ENCODE measurements around the gene MED26. TPM values are rescaled to one million over a fixed set of nuclear protein-coding genes. Genes with fewer than 3 reads are reported as not detected.

The MED26 gene
- total RNA-seq, 1 donor from 2014 or later = 11.2 TPM

- Mint-ChIP-seq H3K9me3 (ENCODE audit: low read depth) (no peaks in the 10 kb centered on the region), H3K27me3 (no peaks in the 10 kb centered on the region), H3K36me3 (ENCODE audit: insufficient read depth) (peaks cover 2% of the 10 kb centered on the region), H3K4me3 (ENCODE audit: low read depth) (no peak overlapping the region), H3K27ac (peak overlapping the region; percentile 90), H3K4me1 (ENCODE audit: low read depth) (peaks cover 13% of the 10 kb centered on the region)
- DNase-seq (ENCODE audit: low spot score, unreplicated experiment) = no peak
- TF ChIP-seq, protein P1, sequence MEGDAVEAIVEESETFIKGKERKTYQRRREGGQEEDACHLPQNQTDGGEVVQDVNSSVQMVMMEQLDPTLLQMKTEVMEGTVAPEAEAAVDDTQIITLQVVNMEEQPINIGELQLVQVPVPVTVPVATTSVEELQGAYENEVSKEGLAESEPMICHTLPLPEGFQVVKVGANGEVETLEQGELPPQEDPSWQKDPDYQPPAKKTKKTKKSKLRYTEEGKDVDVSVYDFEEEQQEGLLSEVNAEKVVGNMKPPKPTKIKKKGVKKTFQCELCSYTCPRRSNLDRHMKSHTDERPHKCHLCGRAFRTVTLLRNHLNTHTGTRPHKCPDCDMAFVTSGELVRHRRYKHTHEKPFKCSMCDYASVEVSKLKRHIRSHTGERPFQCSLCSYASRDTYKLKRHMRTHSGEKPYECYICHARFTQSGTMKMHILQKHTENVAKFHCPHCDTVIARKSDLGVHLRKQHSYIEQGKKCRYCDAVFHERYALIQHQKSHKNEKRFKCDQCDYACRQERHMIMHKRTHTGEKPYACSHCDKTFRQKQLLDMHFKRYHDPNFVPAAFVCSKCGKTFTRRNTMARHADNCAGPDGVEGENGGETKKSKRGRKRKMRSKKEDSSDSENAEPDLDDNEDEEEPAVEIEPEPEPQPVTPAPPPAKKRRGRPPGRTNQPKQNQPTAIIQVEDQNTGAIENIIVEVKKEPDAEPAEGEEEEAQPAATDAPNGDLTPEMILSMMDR (IDR thresholded peaks at IDR 0.05; ENCODE audit: unreplicated experiment) = no peak
Observed at GRCh38 chr19:16581145-16581970, 46.6 kb downstream of the MED26 start.

- no peak for DNase-seq (ENCODE audit: low spot score, unreplicated experiment)
- TF ChIP-seq, protein P1 (IDR thresholded peaks at IDR 0.05; ENCODE audit: unreplicated experiment) = no peak
- no peak overlapping the region for H3K4me3 Mint-ChIP-seq (ENCODE audit: low read depth)
- H3K9me3 Mint-ChIP-seq (ENCODE audit: low read depth) = no peaks in the 10 kb centered on the region
- H3K27ac Mint-ChIP-seq = no peak overlapping the region
- peaks cover 7% of the 10 kb centered on the region for H3K4me1 Mint-ChIP-seq (ENCODE audit: low read depth)
- no peaks in the 10 kb centered on the region for H3K27me3 Mint-ChIP-seq
- H3K36me3 Mint-ChIP-seq (ENCODE audit: insufficient read depth) = peaks cover 2% of the 10 kb centered on the region
Observed at GRCh38 chr19:16579381-16579780, 48.6 kb downstream of the MED26 start.

- H3K4me1 Mint-ChIP-seq (ENCODE audit: low read depth) = peaks cover 10% of the 10 kb centered on the region
- peaks cover 2% of the 10 kb centered on the region for H3K36me3 Mint-ChIP-seq (ENCODE audit: insufficient read depth)
- H3K4me3 Mint-ChIP-seq (ENCODE audit: low read depth) = no peak overlapping the region
- DNase-seq (ENCODE audit: low spot score, unreplicated experiment) = no peak
- no peaks in the 10 kb centered on the region for H3K27me3 Mint-ChIP-seq
- H3K9me3 Mint-ChIP-seq (ENCODE audit: low read depth) = no peaks in the 10 kb centered on the region
- H3K27ac Mint-ChIP-seq = no peak overlapping the region
- TF ChIP-seq, protein P1 (IDR thresholded peaks at IDR 0.05; ENCODE audit: unreplicated experiment) = no peak
Observed at GRCh38 chr19:16577531-16577985, 50.4 kb downstream of the MED26 start.

GRCh38 chr19:16576690-16577530 lies 51.1 kb downstream of the MED26 start:
- DNase-seq (ENCODE audit: low spot score, unreplicated experiment) = no peak
- Mint-ChIP-seq H3K9me3 (ENCODE audit: low read depth) (no peaks in the 10 kb centered on the region), H3K4me3 (ENCODE audit: low read depth) (no peak overlapping the region), H3K4me1 (ENCODE audit: low read depth) (peaks cover 12% of the 10 kb centered on the region), H3K36me3 (ENCODE audit: insufficient read depth) (peaks cover 2% of the 10 kb centered on the region), H3K27me3 (no peaks in the 10 kb centered on the region), H3K27ac (no peak overlapping the region)
- TF ChIP-seq, protein P1 (IDR thresholded peaks at IDR 0.05; ENCODE audit: unreplicated experiment) = no peak

All from progenitor cell of endocrine pancreas (in vitro differentiated cells).